Measurements from ENCODE around the gene USO1.

- no peak for TF ChIP-seq CTCF (IDR thresholded peaks at IDR 0.05)
- no peak for TF ChIP-seq EZH2 (IDR thresholded peaks at IDR 0.05)
- TF ChIP-seq EZH2phosphoT487 (IDR thresholded peaks at IDR 0.05) = no peak
Measured at GRCh38 chr4:75724867-75725724, 719 bp downstream of the USO1 start.

All from neural progenitor cell (in vitro differentiated cells).